Measurements from ENCODE around the gene UGT1A8.
"Not testable (repeated sequence)": the region's sequence is repeated elsewhere in the genome, so short reads cannot be mapped to it uniquely, and the experiment has no call there.

Gene UGT1A8

GRCh38 chr2:233643128-233643527 lies 25.7 kb downstream of the UGT1A8 start:
- DNase-seq (ENCODE audit: low spot score): no peak

GRCh38 chr2:233646033-233646432 lies 28.6 kb downstream of the UGT1A8 start:
- DNase-seq (ENCODE audit: low spot score): not testable (repeated sequence)

- DNase-seq (ENCODE audit: low spot score): no peak
Measured at GRCh38 chr2:233650981-233651380, 33.5 kb downstream of the UGT1A8 start.

DNA sequence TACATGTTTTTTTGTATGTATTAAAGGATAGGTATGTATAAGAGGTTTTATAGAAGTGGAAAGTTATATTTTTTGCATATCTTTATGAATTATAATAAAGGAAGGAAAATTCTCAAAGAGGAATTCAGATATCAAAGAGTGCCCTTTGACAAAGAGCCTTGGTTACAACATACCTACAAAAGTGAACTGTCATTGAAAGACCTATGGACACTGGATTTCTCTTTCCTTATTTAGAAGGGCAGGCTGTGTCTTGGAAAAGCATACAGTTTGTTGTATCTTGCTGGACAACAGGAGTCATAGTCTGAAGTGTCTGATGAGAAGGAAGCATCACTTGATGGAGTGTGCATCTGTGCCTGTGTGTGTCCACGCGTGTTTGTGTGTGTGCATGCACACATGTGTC lies 34.0 kb downstream of the UGT1A8 start:
- DNase-seq (ENCODE audit: low spot score): no peak

- DNase-seq (ENCODE audit: low spot score): no peak
Measured at GRCh38 chr2:233654501-233654900, 37.1 kb downstream of the UGT1A8 start.

DNA sequence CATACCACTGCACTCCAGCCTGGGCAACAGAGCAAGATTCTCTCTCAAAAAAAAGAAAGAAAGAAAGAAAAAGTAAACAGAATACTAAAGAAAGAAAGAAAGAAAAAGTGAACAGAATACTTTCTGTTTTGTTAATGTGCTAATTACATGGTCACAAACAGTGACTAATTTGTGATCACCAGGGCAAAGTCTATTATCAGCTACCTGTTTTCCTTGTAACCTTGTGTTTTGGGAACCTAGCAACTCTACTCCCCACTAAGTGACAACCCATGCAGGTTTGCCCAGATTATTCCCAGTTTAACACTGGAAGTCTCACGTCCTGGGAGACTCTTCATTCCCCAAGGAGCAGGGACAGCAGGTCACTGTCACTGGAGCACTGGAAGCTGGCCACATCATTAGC lies 37.6 kb downstream of the UGT1A8 start:
- no peak for DNase-seq (ENCODE audit: low spot score)

GRCh38 chr2:233655943-233656342 lies 38.5 kb downstream of the UGT1A8 start:
- not testable (repeated sequence) for DNase-seq (ENCODE audit: low spot score)

DNA sequence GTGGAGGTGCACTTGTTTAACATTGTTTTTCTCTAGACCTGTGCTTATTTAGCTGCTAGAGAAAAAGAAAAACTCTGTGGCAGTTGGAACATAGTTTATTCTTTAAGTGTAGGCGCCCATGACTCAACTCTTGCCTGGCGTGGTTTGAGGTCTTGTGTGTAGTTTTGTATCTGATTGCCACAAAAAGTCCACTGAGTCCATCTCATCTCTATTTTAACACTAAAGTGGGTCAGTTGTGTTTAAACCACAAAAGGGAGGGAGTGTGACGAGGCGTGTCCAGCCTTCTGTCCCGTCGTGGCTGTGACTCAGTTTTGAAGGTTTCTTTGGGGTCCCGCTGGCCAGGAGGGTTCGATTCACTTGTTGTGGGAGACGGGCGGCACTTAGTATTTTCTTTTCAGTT lies 39.0 kb downstream of the UGT1A8 start:
- no peak for DNase-seq (ENCODE audit: low spot score)

DNA sequence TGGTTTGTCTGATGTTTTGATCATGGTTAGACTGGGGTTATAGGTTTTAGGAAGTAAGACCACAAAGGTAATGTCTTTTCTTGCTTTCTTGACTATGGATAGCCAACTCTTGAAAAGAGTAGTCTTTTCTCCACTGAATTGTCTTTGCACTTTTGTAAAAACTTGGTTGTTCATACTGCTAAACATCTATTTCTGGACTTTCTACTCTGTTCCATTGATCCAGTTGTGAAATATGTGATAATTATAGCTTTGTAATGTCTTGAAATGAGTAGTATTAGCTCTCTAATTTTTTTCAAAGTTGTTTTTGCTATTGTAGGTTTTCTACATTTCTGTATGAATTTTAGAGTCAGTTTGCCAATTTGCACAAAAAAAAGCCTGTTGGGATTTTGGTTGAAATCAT lies 41.2 kb downstream of the UGT1A8 start:
- DNase-seq (ENCODE audit: low spot score): no peak

GRCh38 chr2:233663911-233664310 lies 46.5 kb downstream of the UGT1A8 start:
- DNase-seq (ENCODE audit: low spot score): no peak

GRCh38 chr2:233668605-233669260 lies 51.3 kb downstream of the UGT1A8 start:
- DNase-seq (ENCODE audit: low spot score): no peak

DNA sequence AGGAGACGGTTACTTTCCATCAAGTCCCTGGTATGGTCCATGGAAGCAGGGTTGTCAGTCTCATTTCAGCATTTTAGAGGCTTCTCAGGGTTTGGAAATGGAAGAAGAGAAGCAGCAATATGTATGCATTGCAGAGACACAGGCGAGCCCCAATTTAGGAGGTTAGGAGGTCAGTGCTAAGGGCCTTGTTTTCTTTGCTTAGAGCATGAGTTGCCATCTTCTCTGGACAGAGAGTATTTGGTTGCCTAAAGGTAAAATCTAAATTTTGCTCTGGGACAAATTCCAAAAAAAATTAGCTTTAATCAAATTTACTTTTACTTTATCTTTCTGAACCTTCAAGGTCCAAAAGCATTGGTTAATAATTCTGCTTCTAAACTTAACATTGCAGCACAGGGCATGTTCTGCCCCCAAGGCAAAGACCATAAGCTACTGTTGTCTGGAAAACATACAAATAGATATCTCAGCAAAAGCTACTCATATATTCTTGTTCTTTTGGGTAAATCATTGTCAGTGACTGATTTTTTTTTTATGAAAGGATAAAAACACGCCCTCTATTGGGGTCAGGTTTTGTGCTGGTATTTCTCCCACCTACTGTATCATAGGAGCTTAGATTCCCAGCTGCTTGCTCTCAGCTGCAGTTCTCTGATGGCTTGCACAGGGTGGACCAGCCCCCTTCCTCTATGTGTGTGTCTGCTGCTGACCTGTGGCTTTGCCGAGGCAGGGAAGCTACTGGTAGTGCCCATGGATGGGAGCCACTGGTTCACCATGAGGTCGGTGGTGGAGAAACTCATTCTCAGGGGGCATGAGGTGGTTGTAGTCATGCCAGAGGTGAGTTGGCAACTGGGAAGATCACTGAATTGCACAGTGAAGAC lies 54.1 kb downstream of the UGT1A8 start, which contains the start of gene UGT1A9:
Gene UGT1A9, plus strand, starts transcription at position 609 of the 872 bp plus-strand sequence. Its CDS starts 37 bp downstream, at position 646.
- DNase-seq (ENCODE audit: low spot score): no peak

DNA sequence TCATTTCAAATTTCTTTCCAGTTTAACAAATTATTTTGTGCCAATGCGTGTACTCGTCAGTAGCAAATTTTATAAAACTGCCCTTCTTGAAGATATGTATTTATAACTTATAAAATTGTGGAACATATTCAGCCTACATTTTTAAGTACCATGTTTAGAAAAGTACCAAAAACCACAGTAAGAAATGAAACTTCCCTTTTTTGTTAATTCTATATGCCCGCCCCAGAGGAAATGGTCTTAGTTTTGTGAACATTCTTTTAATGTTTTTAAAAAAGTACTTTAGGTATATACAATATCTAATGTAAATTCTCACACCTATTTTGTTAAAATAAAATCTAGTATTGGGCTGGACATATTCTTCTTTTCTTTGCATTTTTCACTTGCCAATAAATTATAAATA lies 55.5 kb downstream of the UGT1A8 start:
- no peak for DNase-seq (ENCODE audit: low spot score)

DNA sequence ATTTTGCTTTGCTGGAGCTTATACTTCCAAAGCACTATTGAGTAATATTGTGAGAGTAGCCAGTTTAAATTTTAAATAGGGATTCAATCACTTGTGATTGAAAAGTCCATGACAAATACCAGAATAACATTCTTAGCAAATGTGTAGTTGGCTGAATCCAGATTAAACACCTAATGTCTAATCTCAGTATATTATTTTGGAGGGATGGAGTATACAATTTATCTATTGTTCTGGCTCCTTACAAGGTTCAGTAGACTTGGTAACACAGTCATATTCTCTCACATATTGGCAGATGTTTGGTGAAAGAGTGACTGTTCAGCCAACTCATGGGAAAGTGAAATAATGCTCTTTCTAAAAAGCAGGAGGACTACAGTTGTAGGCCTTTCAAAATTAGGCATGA lies 56.5 kb downstream of the UGT1A8 start:
- no peak for DNase-seq (ENCODE audit: low spot score)

GRCh38 chr2:233674314-233674713 lies 56.9 kb downstream of the UGT1A8 start:
- no peak for DNase-seq (ENCODE audit: low spot score)

DNA sequence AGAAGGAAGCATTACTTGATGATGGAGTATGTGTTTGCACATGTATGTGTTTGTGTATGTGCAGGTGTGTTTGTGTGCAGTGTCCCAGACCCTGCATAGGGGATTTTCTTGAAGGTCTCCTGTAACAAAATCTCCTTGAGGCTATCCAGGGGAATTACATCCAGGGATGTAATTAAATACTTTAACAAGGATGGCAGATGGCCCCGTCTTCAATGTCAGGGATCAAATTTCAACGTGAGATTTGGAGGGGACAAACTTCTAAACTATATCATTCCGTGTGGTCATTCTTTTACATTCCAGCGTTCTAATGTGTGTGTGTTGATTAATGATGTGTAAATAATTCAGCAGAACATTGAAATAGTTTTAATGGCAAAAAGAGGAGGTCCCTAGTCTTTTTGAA lies 57.6 kb downstream of the UGT1A8 start:
- DNase-seq (ENCODE audit: low spot score): no peak

DNA sequence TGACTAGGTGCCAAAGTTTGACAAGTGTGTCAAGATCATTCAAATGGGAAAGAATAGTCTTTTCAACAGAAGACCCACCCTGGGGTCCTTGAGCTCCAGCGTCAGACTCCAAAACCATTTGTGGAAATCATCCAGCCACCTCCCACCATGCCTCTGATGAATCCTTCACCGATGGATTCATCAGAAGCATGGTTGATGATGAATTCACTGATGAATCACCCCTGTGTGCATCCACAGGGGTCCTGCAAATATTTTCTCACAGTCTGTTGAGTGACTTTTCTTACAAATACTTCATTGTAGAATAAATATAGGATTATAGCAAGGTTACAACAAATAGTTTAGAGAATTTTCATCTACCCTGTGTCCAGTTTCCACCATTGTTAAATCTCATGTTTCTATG lies 58.6 kb downstream of the UGT1A8 start:
- DNase-seq (ENCODE audit: low spot score): no peak

DNA sequence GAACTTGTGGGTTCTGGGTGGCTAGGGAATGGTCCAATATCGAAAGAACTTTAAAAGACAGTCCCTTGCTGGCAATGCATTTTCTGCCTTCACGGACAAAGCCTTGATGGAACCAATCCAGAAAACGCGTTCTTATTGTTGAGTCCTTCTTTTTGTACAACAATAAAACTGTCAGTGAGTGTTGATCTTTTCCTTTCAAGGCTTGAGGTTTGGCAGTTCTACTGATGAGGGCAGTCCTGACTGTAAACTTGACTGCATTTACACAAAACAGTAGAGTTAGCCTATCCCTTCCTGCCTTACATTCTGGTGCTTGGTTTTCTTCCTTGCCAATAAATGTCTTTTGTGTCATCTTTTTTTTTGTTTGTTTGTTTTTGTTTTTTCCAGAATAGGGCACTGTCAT lies 61.8 kb downstream of the UGT1A8 start:
- DNase-seq (ENCODE audit: low spot score): no peak

DNA sequence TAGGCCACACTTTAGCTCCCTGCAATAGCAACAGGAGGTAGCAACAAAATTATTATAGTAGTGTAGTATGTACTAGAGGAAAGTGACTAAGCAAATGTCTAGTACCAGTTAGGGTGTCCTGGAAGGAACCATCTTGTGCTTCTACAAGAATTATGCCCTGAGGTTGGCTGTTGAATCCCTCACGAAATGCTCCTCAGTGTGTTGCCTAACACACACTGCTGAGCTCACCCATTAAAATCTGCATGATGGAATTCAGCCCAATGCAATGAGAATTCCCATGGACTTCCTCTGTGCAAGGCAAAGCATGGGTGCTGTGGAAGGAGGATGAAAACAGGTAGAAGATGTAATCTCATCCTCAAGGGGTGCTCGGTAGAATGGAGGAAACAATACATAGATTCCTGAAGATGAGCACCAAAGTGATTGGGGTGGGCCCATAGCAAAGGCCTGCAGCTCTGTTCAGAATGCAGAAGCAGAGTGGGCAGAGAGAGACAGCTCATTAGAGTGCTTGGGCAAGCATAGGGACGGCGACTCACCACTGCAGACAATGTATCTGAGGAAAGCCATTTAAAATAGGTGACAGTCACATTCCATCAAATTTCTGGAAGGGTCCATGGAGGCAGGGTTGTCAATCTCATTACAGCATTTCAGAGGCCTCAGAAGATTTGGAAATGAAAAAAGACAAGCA lies 63.1 kb downstream of the UGT1A8 start:
- DNase-seq (ENCODE audit: low spot score): no peak

- no peak for DNase-seq (ENCODE audit: low spot score)
Measured at GRCh38 chr2:233681521-233682099, 64.2 kb downstream of the UGT1A8 start, which contains the start of gene UGT1A7. TSS of gene UGT1A7 (plus strand) at chr2:233681901. CDS start at chr2:233681938, 37 bp downstream.

DNA sequence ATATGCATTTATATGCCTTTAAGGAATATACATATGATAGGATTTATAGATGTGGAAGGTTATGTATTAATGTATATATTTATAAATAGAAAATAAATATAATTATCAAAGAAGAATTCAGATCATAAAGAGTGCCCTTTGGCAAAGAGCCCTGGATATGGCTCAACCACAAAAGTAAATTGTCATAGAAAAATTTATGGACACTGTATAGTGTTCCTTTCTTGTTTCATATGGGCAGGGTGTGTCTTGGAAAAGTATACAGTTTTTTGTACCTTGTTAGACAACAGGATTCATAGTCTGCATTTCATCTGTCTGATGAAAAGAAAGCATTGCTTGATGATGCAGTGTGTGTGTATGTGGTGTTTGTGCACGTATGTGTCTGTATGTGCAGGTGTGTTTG lies 67.2 kb downstream of the UGT1A8 start:
- no peak for DNase-seq (ENCODE audit: low spot score)

DNA sequence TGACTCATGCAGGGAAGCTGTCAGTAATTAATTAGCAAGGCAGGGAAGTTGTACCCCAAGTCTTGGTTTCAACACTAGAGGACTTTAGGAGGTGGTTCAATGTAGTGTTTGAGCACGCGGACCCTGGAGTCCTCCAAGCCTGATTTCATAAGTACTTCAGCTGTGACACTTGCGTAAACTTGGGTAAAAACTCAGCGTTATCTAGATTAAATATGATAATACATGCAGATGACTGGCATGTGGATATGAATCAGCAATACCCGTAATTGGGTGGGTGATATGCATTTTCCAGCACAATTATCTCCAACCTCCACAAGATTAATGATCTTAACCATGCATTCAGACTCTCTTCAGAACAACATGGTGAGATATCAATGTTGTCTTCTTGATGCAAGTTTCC lies 69.5 kb downstream of the UGT1A8 start:
- no peak for DNase-seq (ENCODE audit: low spot score)

Data from HuH-7.5 (cell line).